ENCODE measurements around the gene TMEM134.

Gene TMEM134

GRCh38 chr11:67493548-67494370 is 24.7 kb upstream of the TMEM134 start:
- no peak for TF ChIP-seq CTCF (IDR thresholded peaks at IDR 0.05; ENCODE audit: control insufficient read depth, extremely low read depth, insufficient read depth)
- DNase-seq (ENCODE audit: low read depth): no peak
- no peak overlapping the region for H3K4me3 ChIP-seq (ENCODE audit: low read depth, low read length)

DNA sequence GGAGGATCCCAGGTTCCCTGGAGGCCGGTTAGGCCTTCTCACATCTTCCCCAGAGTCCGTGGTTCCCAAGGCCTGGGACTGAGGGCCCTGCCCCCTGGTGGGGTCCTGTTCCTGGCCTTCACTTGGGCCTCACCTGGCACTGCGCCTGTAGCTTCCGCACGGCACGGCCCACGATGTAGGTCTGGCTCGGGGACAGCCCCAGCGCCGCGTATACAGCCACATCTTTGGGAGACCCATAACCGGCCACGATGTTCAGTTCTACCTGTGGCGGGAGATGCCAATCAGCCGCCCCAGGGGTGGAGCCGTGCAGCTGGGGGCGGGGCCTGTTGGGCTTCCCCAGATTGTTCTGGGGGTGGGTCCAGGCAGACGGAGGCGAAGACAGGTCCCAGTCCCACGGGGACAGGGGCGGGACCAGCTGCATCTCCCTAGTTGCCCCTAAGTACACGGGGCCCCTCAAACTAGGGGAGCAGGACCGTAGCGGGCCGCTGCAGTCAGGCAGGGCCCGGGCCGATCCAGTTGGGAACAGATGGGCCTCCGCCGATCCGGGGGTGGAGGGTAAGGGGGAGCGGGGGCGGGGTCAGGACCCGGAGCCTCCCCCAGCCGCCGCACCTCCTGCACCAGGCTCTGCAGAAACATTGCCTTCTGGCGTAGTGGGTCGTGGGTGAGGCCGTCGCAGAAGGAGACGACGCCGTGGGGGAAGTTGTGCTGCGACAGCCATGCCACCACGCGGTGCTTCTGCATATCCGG is 23.9 kb upstream of the TMEM134 start:
- no peak for DNase-seq (ENCODE audit: low read depth)

GRCh38 chr11:67492069-67492727 is 23.1 kb upstream of the TMEM134 start:
- DNase-seq (ENCODE audit: low read depth): no peak
- H3K4me3 ChIP-seq (ENCODE audit: low read depth, low read length): no peak overlapping the region
- no peak for TF ChIP-seq CTCF (IDR thresholded peaks at IDR 0.05; ENCODE audit: control insufficient read depth, extremely low read depth, insufficient read depth)

More for the DNA sequence above, 23.9 kb upstream of the TMEM134 start:
- no peak for TF ChIP-seq CTCF (IDR thresholded peaks at IDR 0.05; ENCODE audit: control insufficient read depth, extremely low read depth, insufficient read depth)
- no peak overlapping the region for H3K4me3 ChIP-seq (ENCODE audit: low read depth, low read length)

GRCh38 chr11:67491276-67492068 is 22.4 kb upstream of the TMEM134 start:
- no peak for TF ChIP-seq CTCF (IDR thresholded peaks at IDR 0.05; ENCODE audit: control insufficient read depth, extremely low read depth, insufficient read depth)
- no peak overlapping the region for H3K4me3 ChIP-seq (ENCODE audit: low read depth, low read length)
- DNase-seq (ENCODE audit: low read depth): no peak

- DNase-seq (ENCODE audit: low read depth): no peak
- no peak for TF ChIP-seq CTCF (IDR thresholded peaks at IDR 0.05; ENCODE audit: control insufficient read depth, extremely low read depth, insufficient read depth)
Measured at GRCh38 chr11:67490727-67491065, 21.6 kb upstream of the TMEM134 start.

DNA sequence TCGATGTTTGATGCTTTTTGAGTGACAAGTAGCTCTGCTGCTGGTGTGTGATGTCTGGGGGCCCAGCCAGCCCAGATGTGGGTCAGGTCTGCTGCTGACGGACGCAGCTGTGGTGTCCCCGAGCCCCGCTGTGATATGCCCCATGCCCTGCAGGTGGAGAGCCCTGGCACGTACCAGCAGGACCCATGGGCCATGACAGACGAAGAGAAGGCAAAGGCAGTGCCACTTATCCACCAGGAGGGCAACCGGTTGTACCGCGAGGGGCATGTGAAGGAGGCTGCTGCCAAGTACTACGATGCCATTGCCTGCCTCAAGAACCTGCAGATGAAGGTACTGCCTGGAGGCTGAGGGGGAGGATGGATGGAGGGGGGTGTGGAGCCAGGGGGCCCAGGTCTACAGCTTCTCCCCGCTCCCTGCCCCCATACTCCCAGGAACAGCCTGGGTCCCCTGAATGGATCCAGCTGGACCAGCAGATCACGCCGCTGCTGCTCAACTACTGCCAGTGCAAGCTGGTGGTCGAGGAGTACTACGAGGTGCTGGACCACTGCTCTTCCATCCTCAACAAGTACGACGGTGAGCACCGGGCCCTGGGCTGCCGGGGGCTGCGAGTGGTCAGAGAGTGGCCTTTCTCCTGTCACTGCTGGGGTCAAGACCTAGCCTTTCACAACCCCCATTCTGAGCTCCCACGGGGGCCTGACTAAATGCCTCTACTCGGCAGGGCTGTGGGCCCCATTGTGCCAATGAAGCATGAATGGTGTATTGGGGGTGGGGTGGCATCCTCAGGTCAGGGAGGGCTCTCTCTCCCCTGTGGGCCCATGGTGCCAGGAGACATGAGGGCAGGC is 21.1 kb upstream of the TMEM134 start:
- no peak for DNase-seq (ENCODE audit: low read depth)
- no peak for TF ChIP-seq CTCF (IDR thresholded peaks at IDR 0.05; ENCODE audit: control insufficient read depth, extremely low read depth, insufficient read depth)
- no peak overlapping the region for H3K4me3 ChIP-seq (ENCODE audit: low read depth, low read length)

More at GRCh38 chr11:67490727-67491065, 21.6 kb upstream of the TMEM134 start:
- no peak overlapping the region for H3K4me3 ChIP-seq (ENCODE audit: low read depth, low read length)

All from LNCaP clone FGC (cell line).